Dendritic cell treated with granulocyte-macrophage colony-stimulating factor and Interleukin-4, amounts not matched to agents 40 ng/mL and 50 ng/mL, for 4 days (primary cell): ENCODE results near the gene ID3.

Experiments
- H3K27ac Mint-ChIP-seq: one replicate; pipeline ENCODE4 v1.8.0; 2022; ENCODE audit warnings: mild to moderate bottlenecking, mixed read lengths
- H3K27me3 Mint-ChIP-seq: one replicate; pipeline ENCODE4 v1.8.0; 2022; ENCODE audit warnings: mild to moderate bottlenecking, mixed read lengths
- H3K36me3 Mint-ChIP-seq: one replicate; pipeline ENCODE4 v1.8.0; 2022; ENCODE audit warnings: low read depth, mixed read lengths
- H3K4me1 Mint-ChIP-seq: one replicate; pipeline ENCODE4 v1.8.0; 2022; ENCODE audit warnings: low read depth, mixed read lengths
- H3K4me3 Mint-ChIP-seq: one replicate; pipeline ENCODE4 v1.8.0; 2022; ENCODE audit warnings: mild to moderate bottlenecking, moderate library complexity, mixed read lengths
- H3K9me3 Mint-ChIP-seq: one replicate; pipeline ENCODE4 v1.8.0; 2022; ENCODE audit warnings: mixed read lengths
- intact Hi-C: fragments of 100-400 bp; cut with micrococcal nuclease; formaldehyde crosslinking; loops from one replicate; pipeline ENCODE4 v1.15.0; 2022

ID3 gene, protein sequence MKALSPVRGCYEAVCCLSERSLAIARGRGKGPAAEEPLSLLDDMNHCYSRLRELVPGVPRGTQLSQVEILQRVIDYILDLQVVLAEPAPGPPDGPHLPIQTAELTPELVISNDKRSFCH

DNA sequence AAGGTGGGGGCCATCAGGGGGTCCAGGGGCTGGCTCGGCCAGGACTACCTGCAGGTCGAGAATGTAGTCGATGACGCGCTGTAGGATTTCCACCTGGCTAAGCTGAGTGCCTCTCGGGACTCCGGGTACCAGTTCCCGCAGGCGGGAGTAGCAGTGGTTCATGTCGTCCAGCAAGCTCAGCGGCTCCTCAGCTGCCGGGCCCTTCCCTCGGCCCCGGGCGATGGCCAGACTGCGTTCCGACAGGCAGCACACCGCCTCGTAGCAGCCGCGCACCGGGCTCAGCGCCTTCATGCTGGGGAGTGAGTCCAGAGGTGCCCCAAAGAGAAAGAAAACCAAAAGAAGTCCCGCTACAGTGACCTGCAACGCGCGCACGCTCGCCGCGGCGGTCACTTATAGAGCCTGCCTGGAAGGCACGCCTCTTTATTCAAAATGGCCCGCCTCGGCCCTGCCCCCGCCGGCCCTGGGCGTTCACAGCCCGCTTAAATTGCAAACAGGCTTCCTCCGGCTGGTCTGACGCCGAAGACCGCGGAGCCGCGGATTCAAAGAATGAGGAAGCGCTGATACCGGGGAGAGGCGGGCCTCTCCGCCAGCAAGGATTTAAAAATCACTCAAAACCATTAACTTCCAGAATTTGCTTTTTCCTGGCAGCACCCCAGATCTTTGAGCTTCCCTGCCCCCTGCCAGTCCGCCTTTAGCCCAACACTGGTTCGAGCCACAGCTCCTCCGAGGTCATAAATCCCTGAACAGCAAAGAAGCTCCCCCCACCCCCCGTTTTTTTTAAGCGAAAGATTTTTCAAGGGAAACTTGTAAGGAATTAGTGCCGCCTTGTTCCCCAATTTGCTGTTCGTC is at the start of gene ID3:
ID3 (minus strand) TSS at position 366 of the 849 bp plus-strand sequence; CDS start at position 291, 75 bp downstream.
- peaks cover 35% of the 10 kb centered on the region for H3K36me3 Mint-ChIP-seq
- H3K9me3 Mint-ChIP-seq: no peaks in the 10 kb centered on the region
- H3K4me1 Mint-ChIP-seq: peaks cover 87% of the 10 kb centered on the region
- H3K27me3 Mint-ChIP-seq: peaks cover 44% of the 10 kb centered on the region
- peak within 1 kb of the TSS; percentile 97 for H3K27ac Mint-ChIP-seq
- peak within 1 kb of the TSS; percentile 96 for H3K4me3 Mint-ChIP-seq
- intact Hi-C loops: no loop called here

DNA sequence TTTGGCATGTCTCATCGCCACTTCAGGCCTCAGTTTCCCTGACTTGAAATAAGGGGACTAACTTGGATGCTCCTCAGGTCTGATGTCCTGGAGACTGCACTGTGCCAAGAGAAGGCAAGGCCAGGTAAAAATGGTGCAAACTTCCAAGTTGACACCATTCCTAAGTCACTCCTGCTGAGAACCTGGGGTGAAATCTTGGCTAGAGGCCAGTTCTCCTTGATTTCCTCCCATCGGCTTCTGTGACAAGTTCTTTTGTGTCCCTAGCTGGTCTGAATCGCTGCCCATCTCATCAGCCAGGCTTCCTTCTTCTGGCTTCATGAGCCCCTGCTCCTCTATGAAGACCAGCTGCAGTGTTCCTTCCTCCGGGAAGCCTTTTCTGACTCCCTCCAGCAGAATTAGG is 48.6 kb upstream of the ID3 start:
- H3K4me1 Mint-ChIP-seq: no peaks in the 10 kb centered on the region
- H3K4me3 Mint-ChIP-seq: no peak overlapping the region
- H3K36me3 Mint-ChIP-seq: no peaks in the 10 kb centered on the region
- no peaks in the 10 kb centered on the region for H3K9me3 Mint-ChIP-seq
- H3K27me3 Mint-ChIP-seq: peaks cover 37% of the 10 kb centered on the region
- intact Hi-C loops: no loop called here
- no peak overlapping the region for H3K27ac Mint-ChIP-seq

DNA sequence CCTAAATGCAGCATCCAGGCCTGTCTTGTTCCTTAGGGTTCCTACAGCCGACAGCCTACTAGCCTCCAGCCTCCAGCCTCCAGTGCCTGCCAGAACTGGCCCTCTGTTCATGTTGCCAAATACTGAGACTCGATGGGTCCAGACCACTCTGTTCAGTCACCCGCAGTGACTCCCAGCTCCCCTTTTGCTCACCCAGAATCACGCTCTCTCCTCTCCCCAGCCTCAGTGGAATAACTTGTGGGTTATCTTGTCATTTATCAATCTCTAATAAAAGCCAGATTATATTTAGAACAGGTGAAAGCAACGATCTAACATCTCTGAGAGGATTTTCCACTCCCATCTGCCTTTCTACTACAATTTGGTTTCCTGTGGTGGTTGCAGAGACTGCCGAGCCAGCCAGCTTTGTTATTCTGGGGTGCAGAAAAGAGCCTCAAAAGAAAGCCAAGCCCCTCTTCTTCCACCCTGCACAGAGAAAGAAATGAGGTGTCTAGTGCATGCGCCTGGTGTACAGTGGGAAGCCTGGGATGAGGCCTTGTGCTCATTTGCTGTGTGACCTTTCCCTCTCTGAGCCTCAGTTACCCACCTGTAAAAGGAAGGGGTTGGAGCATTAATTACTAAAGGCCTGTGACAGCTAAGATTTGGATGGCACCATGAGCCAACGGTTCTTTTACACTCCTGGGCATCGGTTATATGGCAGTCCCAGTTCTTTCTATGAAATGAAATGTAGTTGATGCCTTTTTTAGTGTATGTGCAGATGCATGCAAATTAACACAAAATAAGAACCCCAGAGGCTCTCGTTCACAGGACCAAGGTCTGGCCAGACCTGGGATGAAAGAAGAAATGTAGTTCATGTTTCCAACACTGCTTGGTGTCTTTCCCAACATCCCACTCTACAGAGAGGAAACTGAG is 42.9 kb upstream of the ID3 start:
- intact Hi-C loops: no loop called here
- H3K9me3 Mint-ChIP-seq: no peaks in the 10 kb centered on the region
- no peak overlapping the region for H3K4me3 Mint-ChIP-seq
- no peaks in the 10 kb centered on the region for H3K36me3 Mint-ChIP-seq
- H3K27me3 Mint-ChIP-seq: peaks cover 32% of the 10 kb centered on the region
- H3K27ac Mint-ChIP-seq: no peak overlapping the region
- H3K4me1 Mint-ChIP-seq: peaks cover 5% of the 10 kb centered on the region

DNA sequence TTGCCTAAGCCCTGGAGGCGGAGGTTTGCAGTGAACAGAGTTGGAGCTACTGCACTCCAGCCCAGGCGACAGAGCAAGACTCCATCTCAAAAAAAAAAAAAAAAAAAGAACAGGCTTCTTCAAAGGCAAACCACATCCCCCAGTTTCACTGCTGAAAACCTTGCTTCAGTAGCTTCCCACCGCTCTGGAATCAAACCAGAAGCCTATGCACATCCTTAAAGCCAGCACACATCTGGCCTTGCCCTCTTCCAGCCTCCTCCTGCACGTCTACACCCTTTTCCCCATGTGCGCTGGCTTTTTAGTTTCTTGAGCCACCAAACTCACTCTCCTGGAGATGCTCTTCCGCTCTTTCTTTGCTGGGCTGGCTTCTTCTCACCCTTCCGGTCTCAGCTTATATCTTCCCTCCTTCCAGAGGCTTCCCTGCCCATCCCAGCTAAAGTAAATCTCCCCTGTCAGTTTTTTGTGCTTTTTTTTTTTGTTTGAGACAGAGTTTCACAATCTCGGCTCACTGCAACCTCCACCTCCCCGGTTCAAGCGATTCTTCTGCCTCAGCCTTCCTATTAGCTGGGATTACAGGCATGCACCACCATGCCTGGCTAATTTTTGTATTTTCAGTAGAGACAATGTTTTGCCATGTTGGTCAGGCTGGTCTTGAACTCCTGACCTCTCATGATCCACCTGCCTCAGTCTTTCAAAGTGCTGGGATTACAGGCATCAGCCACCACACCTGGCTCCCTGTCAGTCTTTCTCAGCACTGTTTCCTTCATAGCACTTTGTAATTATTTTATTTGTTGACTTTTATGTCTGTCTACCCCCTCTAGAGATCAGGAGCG is 42.0 kb upstream of the ID3 start:
- Mint-ChIP-seq H3K36me3 (no peaks in the 10 kb centered on the region), H3K27me3 (peaks cover 26% of the 10 kb centered on the region), H3K27ac (no peak overlapping the region), H3K4me3 (no peak overlapping the region), H3K4me1 (peaks cover 5% of the 10 kb centered on the region), H3K9me3 (no peaks in the 10 kb centered on the region)
- intact Hi-C loops: no loop called here

DNA sequence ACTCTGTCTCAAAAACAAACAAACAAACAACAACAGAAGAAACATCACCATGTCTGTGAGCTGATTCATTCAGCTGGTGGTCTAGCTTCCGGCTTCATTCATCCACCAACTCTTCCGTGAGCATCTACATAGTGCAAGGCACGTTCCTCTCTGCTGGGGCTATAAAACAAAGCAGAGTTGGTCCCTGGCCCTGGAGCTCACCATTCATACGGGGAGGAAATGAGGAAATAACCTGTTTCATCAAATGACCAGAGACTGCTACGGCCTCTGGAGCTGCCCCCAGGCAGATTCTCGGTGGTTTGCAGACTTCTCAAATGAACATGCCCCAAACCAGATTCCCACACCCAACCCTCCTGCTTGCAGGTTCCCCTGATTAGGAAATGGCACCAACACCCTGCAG is 41.0 kb upstream of the ID3 start:
- H3K27me3 Mint-ChIP-seq: peaks cover 26% of the 10 kb centered on the region
- H3K27ac Mint-ChIP-seq: no peak overlapping the region
- H3K4me3 Mint-ChIP-seq: no peak overlapping the region
- H3K9me3 Mint-ChIP-seq: no peaks in the 10 kb centered on the region
- intact Hi-C loops: no loop called here
- H3K36me3 Mint-ChIP-seq: no peaks in the 10 kb centered on the region
- peaks cover 10% of the 10 kb centered on the region for H3K4me1 Mint-ChIP-seq

DNA sequence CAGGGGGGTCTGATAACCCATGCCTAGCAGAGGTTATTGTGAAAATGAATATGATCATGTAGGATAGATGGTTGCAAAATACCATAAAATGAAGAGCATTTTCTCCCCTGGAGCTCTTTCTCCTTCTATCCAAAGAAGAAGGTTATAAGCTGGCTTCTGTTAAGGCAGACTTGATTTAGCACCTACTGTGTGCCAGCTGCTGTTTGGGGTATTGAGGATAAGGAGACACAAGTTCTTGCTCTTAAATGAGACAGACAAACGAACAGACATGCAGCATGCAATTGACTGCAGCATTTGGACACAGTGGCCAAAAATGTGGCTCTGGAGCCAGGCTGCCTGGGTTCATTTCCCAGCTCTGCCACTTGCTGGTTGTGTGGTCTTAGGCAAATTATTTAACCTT is 39.8 kb upstream of the ID3 start:
- intact Hi-C loops: no loop called here
- Mint-ChIP-seq H3K27me3 (peaks cover 28% of the 10 kb centered on the region), H3K4me1 (peaks cover 20% of the 10 kb centered on the region), H3K27ac (no peak overlapping the region), H3K9me3 (no peaks in the 10 kb centered on the region), H3K36me3 (no peaks in the 10 kb centered on the region), H3K4me3 (no peak overlapping the region)

DNA sequence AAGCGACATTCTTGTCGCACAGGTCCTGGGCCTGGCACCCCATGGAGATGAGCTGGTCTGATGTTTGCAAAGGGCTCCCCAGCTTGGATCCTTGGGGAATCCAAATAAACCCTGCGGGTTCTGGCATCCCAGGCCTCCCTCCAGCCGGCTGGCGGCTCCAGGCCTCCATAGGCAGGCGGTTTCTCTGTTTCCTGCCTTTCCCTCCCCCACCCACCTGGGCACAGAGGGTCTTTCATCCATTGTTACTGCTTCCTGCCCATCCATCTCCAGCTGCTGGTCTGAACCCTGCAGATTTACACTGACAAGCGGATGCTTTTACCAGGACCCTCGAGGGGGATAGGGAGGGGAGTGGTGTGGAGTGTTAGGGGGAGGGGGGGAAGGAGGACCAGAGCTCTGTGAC is 39.1 kb upstream of the ID3 start:
- no peak overlapping the region for H3K4me3 Mint-ChIP-seq
- H3K36me3 Mint-ChIP-seq: no peaks in the 10 kb centered on the region
- no peak overlapping the region for H3K27ac Mint-ChIP-seq
- H3K9me3 Mint-ChIP-seq: no peaks in the 10 kb centered on the region
- H3K4me1 Mint-ChIP-seq: peaks cover 20% of the 10 kb centered on the region
- peaks cover 24% of the 10 kb centered on the region for H3K27me3 Mint-ChIP-seq
- intact Hi-C loops: no loop called here

DNA sequence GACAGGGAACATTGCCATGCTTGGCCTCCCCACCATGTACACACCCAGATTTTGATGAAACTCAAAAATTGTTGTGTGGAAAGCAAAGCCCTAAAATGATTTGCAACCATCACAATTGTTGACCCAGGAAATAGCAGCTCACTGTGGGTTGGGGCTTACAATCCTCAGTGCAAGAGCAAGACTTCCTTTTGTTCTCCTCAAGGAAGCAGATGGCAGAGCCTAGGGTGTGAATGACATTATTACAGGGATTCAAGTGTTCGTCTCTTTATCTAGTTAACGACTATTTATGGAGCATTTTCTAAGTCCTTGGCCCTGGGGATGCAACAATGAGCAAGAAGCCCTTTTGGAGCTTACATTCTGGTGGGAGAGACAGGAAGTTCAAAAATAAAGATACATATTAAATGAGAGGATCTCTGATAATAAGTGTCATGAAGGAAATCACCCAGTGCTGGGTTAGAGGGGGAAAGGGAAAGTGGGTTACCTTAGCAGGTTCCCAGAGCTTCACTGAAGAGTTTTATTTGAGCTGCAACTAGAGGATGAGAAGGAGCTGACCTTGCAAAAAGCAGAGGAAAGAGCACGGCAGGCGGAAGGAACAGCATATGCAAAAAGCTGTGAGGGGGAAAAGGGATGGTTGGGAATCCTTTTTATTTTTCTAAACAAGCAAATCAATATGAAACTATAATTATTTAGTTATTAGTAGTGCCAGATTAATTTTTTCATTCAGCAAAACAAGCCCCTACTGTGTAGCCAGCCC is 38.5 kb upstream of the ID3 start:
- intact Hi-C loops: no loop called here
- Mint-ChIP-seq H3K4me3 (no peak overlapping the region), H3K4me1 (peaks cover 20% of the 10 kb centered on the region), H3K36me3 (no peaks in the 10 kb centered on the region), H3K9me3 (no peaks in the 10 kb centered on the region), H3K27me3 (peaks cover 25% of the 10 kb centered on the region), H3K27ac (no peak overlapping the region)

DNA sequence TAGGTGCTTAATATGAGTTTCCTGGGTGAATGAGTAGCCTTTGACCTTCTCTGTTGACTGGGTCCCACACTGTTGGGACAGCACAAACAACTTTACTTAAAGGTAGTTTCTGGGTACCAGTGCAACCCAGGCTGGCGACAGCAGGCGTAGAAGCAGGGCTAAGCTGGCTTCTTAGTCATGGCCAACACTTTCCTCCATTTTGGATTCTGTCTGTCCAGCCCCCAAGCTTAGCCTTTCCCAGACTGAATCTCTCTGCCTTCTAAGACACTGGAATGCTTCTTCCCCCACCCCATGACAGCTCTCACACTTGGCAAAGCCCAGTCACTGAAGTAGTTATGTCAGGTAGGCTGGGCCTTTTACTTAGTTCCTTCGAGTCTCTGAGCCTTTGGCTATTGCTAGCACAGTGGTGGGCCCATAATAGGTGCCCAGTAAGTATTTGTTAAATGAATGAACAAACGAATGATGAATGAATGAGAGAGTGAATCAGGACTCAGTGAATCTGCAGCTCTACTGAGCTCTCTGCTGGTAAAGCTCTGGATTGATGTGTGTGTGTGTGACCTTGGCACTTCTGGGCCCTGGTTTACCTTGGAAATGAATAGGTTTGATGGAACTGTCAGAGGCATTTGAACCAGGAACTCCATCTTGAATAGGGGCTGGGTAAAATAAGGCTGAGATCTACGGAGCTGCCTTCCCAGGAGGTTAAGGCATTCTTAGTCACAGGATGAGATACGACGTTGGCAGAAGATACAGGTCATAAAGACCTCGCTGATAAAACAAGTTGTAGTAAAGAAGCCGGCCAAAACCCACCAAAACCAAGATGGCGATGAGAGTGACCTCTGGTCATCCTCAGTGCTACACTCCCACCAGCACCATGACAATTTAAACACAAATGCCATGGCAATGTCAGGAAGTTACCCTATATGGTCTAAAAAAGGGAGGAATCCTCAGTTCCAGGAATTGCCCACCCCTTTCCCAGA is 37.4 kb upstream of the ID3 start:
- H3K36me3 Mint-ChIP-seq: no peaks in the 10 kb centered on the region
- no peaks in the 10 kb centered on the region for H3K9me3 Mint-ChIP-seq
- H3K27me3 Mint-ChIP-seq: peaks cover 25% of the 10 kb centered on the region
- no peak overlapping the region for H3K27ac Mint-ChIP-seq
- no peak overlapping the region for H3K4me3 Mint-ChIP-seq
- peaks cover 20% of the 10 kb centered on the region for H3K4me1 Mint-ChIP-seq
- intact Hi-C loops: no loop called here

DNA sequence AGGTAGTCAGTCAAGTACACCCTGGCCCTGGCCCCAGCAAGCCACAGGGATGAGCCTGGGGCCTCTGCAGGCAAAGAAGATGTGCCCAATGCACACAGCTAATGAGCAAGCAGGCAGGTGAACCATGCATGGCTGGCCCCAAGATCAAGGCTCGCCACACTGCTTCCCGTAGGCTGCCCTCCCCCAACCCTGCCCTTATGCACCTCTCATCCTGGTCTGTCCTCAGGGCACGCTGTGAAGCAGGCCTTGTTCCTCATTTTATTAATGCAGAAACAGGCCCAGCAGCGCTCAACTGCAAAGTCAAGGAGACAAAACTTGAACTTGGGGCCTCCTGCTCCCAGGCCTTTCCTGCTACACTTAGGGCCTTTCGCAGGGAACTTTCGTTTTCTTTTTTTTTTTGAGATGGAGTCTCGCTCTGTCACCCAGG is 35.6 kb upstream of the ID3 start:
- peaks cover 30% of the 10 kb centered on the region for H3K4me1 Mint-ChIP-seq
- H3K27ac Mint-ChIP-seq: no peak overlapping the region
- no peak overlapping the region for H3K4me3 Mint-ChIP-seq
- intact Hi-C loops: no loop called here
- H3K9me3 Mint-ChIP-seq: no peaks in the 10 kb centered on the region
- H3K27me3 Mint-ChIP-seq: peaks cover 24% of the 10 kb centered on the region
- H3K36me3 Mint-ChIP-seq: no peaks in the 10 kb centered on the region

DNA sequence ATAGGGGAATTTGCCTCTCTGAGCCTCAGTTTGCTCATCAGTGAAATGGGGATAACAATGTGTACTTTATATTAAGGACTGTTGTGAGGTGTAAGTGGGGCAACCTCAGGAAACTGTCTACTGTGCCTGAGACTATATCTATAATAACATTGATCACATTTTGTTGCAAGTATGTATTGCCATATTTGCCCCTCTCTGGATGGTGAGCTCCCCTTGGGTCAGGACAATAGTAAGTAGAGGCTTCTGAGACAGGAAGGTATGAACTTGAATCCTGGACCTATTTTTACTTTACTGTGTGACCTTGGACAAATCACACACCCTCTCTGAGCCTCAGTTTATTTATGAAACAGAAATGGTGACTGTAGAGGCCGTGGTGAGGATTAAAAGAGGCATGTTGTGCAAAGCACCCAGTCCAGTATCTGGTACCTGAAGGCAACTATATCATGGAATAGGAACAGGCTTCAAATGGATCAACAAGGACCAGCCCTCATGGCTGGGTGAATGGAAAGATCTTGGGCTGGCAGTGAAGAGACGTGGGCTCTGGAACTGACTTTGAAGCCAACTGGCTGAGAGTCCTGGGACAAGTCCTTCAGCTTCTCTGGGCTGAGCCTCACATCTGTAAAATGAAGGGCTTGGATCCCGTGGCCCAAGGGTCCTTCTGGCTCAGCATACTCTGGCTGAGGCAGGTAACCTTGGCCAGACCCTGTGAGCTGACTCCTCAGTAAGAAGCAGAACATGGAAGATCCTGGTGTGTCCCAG is 35.0 kb upstream of the ID3 start:
- no peaks in the 10 kb centered on the region for H3K36me3 Mint-ChIP-seq
- H3K9me3 Mint-ChIP-seq: no peaks in the 10 kb centered on the region
- H3K4me1 Mint-ChIP-seq: peaks cover 32% of the 10 kb centered on the region
- peaks cover 25% of the 10 kb centered on the region for H3K27me3 Mint-ChIP-seq
- no peak overlapping the region for H3K27ac Mint-ChIP-seq
- intact Hi-C loops: no loop called here
- no peak overlapping the region for H3K4me3 Mint-ChIP-seq
